SJCRH30 (cell line): ENCODE results near the gene IQCF2. TPM values are rescaled to one million over a fixed set of nuclear protein-coding genes. Genes with fewer than 3 reads are reported as not detected.
"Not testable (repeated sequence)": the region's sequence is repeated elsewhere in the genome, so short reads cannot be mapped to it uniquely, and the experiment has no call there.

Experiments used
- DNase-seq, 2 experiments: peaks; one replicate each; pipeline ENCODE4 v3.0.0-alpha.2; 2015 to 2020
- H3K27ac ChIP-seq: fragments of 250-450 bp; sonication (Bioruptor Pico); 2 replicates; pipeline ENCODE4 v1.5.1; 2020; ENCODE audit warnings: mild to moderate bottlenecking, moderate library complexity
- H3K27me3 ChIP-seq: fragments of 250-450 bp; sonication (Bioruptor Pico); 2 replicates; pipeline ENCODE4 v1.5.1; 2020; ENCODE audit warnings: mild to moderate bottlenecking, moderate library complexity
- H3K36me3 ChIP-seq: fragments of 250-450 bp; sonication (Bioruptor Pico); 2 replicates; pipeline ENCODE4 v1.5.1; 2020; ENCODE audit warnings: mild to moderate bottlenecking, moderate library complexity
- H3K4me1 ChIP-seq: fragments of 250-450 bp; sonication (Bioruptor Pico); 2 replicates; pipeline ENCODE4 v1.5.1; 2020; ENCODE audit warnings: mild to moderate bottlenecking, moderate library complexity
- H3K4me3 ChIP-seq: fragments of 250-450 bp; sonication (Bioruptor Pico); 2 replicates; pipeline ENCODE4 v1.5.1; 2020; ENCODE audit warnings: mild to moderate bottlenecking, moderate library complexity
- H3K9me3 ChIP-seq: fragments of 250-450 bp; sonication (Bioruptor Pico); replicated peaks from 2 replicates; pipeline ENCODE4 v1.5.1; 2020; ENCODE audit warnings: mild to moderate bottlenecking, moderate library complexity
- total RNA-seq: library from RNA; depleted of rRNA; stranded (reverse); fragments of >200 nt; shearing (Covaris generic); gene quantifications from 2 replicates; pipeline ENCODE4 v1.2.3, GENCODE V29; 2014; rRNA removed

The IQCF2 gene
- total RNA-seq, 1 experiment from 2014 or later = not detected

DNA sequence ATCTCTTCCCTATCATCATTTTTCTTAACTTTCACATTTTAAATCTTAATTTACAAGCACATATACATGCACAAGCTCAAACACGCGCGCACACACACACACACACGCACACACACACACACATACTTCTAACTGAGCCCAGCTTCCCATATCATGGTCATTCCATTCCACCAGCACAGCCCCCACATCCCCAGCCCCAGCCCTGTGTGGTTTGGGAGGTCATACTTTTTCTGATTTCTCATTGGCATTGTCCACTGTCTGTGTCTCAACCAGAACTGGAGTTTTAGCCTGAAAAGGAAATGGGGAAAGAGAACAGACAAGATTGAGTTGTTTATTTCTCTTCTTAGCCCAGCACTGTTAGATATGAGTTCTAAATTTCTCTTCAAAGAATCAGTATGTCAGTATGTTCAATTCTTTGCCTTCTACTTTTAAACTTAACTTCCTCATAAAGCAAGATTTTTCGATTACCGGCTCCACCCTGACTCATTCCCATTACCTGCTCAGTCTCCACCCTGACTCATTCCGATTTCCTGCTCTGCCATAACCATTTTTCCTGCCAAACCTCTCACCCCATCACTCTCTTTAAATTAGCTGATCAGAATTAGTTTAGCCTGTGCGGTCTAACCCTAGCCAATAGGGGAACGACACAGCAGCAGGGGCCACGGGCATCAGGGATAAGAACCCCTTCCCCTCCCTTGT, 35.3 kb downstream of the IQCF2 start:
- Histone ChIP-seq H3K9me3 (no peaks in the 10 kb centered on the region), H3K36me3 (no peaks in the 10 kb centered on the region), H3K27ac (no peak overlapping the region), H3K4me1 (no peaks in the 10 kb centered on the region), H3K4me3 (no peak overlapping the region), H3K27me3 (no peaks in the 10 kb centered on the region)
- DNase-seq = no peak

DNA sequence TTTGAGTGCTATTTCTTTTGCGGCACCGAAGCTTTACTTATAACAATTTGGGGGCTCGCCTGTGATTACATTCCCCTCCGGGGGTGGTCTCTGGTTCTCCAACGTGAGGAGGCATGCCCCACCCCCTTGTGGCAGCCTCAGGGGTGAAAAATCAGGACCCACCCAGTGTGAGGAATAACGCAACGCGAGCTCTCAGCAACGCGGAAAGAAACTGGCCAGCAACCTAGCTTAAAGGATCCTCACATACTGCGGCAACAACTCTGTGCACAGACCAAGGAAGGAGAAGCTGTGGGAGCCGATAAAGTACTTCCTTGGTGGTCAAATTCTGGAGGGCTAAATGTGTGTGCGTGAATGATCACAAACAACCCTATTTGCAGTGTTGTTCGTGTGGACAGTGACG, 36.0 kb downstream of the IQCF2 start:
- no peak for DNase-seq

DNA sequence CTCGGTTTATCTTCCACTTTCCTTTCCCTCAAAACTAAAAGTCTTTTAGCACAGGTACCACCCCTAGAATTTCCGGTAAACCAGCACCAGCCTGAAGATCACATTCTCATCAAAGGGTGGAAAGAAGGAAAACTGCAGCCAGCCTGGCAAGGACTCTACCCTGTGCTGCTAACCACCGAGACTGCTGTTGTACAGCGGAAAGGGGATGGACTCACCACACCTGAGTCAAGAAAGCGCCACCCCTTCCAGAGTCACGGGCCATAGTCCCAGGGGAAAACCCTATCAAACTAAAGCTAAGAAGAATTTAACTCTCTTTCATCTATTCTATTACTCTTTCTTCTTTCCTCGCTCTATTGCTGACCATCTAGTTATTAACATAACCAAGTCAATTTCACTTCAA, 38.6 kb downstream of the IQCF2 start:
- not testable (repeated sequence) for H3K9me3 ChIP-seq, H3K4me3 ChIP-seq, H3K27ac ChIP-seq, H3K4me1 ChIP-seq, H3K36me3 ChIP-seq, H3K27me3 ChIP-seq, DNase-seq

More for the DNA sequence above, 36.0 kb downstream of the IQCF2 start:
- H3K27ac ChIP-seq = no peak overlapping the region
- H3K4me3 ChIP-seq = no peak overlapping the region
- no peaks in the 10 kb centered on the region for H3K27me3 ChIP-seq
- H3K9me3 ChIP-seq = no peaks in the 10 kb centered on the region
- no peaks in the 10 kb centered on the region for H3K36me3 ChIP-seq
- no peaks in the 10 kb centered on the region for H3K4me1 ChIP-seq

DNA sequence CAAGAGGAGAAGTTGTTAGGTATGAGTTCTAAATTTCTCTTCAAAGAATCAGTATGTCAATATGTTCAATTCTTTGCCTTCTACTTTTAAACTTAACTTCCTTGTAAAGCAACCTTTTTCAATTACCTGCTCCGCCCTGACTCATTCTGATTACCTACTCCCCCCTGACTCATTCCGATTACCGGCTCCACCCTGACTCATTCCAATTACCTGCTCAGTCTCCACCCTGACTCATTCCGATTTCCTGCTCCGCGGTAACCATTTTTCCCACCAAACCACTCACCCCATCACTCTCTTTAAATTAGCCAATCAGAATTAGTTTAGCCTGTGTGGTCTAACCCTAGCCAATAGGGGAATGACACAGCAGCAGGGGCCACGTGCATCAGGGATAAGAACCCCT, 40.9 kb downstream of the IQCF2 start:
- not testable (repeated sequence) for H3K4me3 ChIP-seq, H3K9me3 ChIP-seq, H3K27ac ChIP-seq, H3K36me3 ChIP-seq, H3K4me1 ChIP-seq, H3K27me3 ChIP-seq, DNase-seq

DNA sequence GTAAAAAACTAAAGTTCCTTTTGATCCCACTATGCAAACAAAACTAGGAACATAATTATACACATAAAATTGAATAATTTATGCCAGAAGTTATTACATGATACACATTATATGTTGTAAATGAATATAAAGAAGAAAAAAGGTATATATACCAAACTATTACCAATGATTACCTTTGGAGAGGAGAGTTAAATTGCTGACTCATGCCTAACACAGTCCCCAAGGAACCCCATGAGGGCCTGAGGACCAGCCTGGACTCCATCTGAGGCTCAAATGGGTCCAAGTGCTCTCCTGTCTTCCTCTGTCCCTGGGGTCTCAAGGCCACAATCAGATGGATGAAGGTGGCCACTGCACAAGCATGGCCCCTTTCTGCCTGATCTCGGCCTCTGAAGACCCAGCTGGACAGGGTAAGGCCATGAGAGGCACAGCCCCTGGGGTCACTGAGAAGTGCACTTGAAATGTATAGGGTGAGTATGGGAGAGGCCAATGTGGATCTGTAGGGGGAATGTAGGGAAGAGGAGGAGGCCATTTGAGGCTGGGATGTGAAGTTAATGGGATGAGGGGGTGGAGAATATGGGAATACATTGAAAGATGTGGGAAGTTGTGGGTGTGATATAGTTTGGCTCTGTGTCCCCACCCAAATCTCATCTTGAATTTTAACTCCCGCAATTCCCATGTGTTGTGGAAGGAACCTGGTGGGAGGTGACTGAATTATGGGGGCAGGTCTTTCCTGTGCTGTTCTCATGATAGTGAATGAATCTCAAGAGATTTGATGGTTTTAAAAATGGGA, 42.8 kb downstream of the IQCF2 start:
- no peak for DNase-seq
- no peak overlapping the region for H3K27ac ChIP-seq
- no peaks in the 10 kb centered on the region for H3K36me3 ChIP-seq
- no peaks in the 10 kb centered on the region for H3K27me3 ChIP-seq
- no peak overlapping the region for H3K4me3 ChIP-seq
- H3K9me3 ChIP-seq = no peaks in the 10 kb centered on the region; the same call in 1 of the 2 replicates
- no peaks in the 10 kb centered on the region for H3K4me1 ChIP-seq

DNA sequence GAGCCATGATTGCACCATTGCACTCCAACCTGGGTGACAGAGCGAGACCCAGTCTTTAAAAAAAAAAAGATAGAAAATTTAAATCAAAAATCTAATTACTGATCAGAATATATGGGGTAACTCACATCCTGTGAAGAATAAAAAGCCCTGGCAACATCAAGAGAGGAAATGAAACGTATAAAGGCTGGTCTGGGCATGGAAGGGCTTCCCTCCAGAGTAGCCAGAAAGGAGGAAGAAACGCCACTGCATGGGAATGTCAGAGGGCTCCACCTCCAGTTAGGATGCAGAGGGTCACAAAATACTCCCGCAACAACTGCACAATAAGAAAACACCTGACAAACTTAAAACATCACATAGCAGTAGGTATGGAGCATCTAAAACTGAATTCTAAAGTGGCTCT, 46.6 kb downstream of the IQCF2 start:
- Histone ChIP-seq H3K27me3 (peaks cover 2% of the 10 kb centered on the region; the same call in 1 of the 2 replicates), H3K9me3 (no peaks in the 10 kb centered on the region; the same call in 1 of the 2 replicates), H3K4me1 (no peaks in the 10 kb centered on the region), H3K36me3 (no peaks in the 10 kb centered on the region), H3K4me3 (no peak overlapping the region), H3K27ac (no peak overlapping the region)
- DNase-seq = no peak

Other genes with a start within 250 kb of the IQCF2 start
- 34.7 and 35.0 TPM in 2 replicates for gene TEX264, start 190.4 kb upstream of the IQCF2 start, total RNA-seq
- gene GRM2, start 154.5 kb upstream of the IQCF2 start, total RNA-seq = 0.16 and 0.30 TPM in 2 replicates
- gene IQCF6, start 82.4 kb upstream of the IQCF2 start, total RNA-seq = not detected in 2 replicates
- gene IQCF5, start 14.0 kb downstream of the IQCF2 start, total RNA-seq = not detected in 2 replicates
- not detected in 2 replicates for gene IQCF1, start 41.7 kb downstream of the IQCF2 start, total RNA-seq
- 31.7 and 42.1 TPM in 2 replicates for gene RRP9, start 80.3 kb downstream of the IQCF2 start, total RNA-seq
- gene PARP3, start 80.7 kb downstream of the IQCF2 start, total RNA-seq = 8.7 and 9.5 TPM in 2 replicates
- not detected in 2 replicates for gene GPR62, start 93.8 kb downstream of the IQCF2 start, total RNA-seq
- 178 and 186 TPM in 2 replicates for gene PCBP4, start 105.8 kb downstream of the IQCF2 start, total RNA-seq
- 11.2 and 13.0 TPM in 2 replicates for gene ABHD14B, start 112.4 kb downstream of the IQCF2 start, total RNA-seq
- gene ABHD14A, start 113.4 kb downstream of the IQCF2 start, total RNA-seq = 9.6 and 10.8 TPM in 2 replicates
- gene ACY1, start 121.9 kb downstream of the IQCF2 start, total RNA-seq = 24.5 and 26.2 TPM in 2 replicates
- gene RPL29, start 134.3 kb downstream of the IQCF2 start, total RNA-seq = 1,784 and 1,861 TPM in 2 replicates
- gene DUSP7, start 195.0 kb downstream of the IQCF2 start, total RNA-seq = 9.1 and 9.6 TPM in 2 replicates